PC-3 (cell line): ENCODE measurements around the gene ARHGEF37.

Experiments
- EZH2 ChIP-seq: fragments of 300-600 bp; sonication (generic); IDR thresholded peaks from one replicate; pipeline ENCODE4 v1.6.1; 2017; ENCODE audit warnings: antibody characterized with exemption, mild to moderate bottlenecking, low read length; ENCODE audit not compliant: unreplicated experiment
- EZH2phosphoT487 ChIP-seq: fragments of 300-600 bp; sonication (generic); IDR thresholded peaks from 2 replicates; pipeline ENCODE4 v1.6.1; 2018; ENCODE audit warnings: mild to moderate bottlenecking, antibody characterized with exemption, low read length, borderline replicate concordance
- TF ChIP-seq, protein P1 (sequence below): fragments of 300-600 bp; sonication (generic); conservative IDR thresholded peaks from 2 replicates; pipeline ENCODE4 v1.5.1; 2017; ENCODE audit warnings: antibody characterized with exemption, low read depth, mild to moderate bottlenecking, low read length

GRCh38 chr5:149616727-149617285 lies 35.5 kb downstream of the ARHGEF37 start:
- TF ChIP-seq, protein P1, sequence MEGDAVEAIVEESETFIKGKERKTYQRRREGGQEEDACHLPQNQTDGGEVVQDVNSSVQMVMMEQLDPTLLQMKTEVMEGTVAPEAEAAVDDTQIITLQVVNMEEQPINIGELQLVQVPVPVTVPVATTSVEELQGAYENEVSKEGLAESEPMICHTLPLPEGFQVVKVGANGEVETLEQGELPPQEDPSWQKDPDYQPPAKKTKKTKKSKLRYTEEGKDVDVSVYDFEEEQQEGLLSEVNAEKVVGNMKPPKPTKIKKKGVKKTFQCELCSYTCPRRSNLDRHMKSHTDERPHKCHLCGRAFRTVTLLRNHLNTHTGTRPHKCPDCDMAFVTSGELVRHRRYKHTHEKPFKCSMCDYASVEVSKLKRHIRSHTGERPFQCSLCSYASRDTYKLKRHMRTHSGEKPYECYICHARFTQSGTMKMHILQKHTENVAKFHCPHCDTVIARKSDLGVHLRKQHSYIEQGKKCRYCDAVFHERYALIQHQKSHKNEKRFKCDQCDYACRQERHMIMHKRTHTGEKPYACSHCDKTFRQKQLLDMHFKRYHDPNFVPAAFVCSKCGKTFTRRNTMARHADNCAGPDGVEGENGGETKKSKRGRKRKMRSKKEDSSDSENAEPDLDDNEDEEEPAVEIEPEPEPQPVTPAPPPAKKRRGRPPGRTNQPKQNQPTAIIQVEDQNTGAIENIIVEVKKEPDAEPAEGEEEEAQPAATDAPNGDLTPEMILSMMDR = no peak
- TF ChIP-seq EZH2phosphoT487 (no peak), EZH2 (no peak)
